Natural killer cell (primary cell): ENCODE data around the gene SLC5A1. TPM values are rescaled to one million over a fixed set of nuclear protein-coding genes. Genes with fewer than 3 reads are reported as not detected.

ENCODE experiments used
- ATAC-seq, 3 donors: fragments of 150-1000 bp in 2 of 3; fragments of 200-7000 bp in 1 of 3; cut with Tn5 transposase; 1 replicate in 1 of 3; 2 replicates in 2 of 3; pipeline ENCODE4 v1.10.0; 2021; ENCODE audit warnings: mild to moderate bottlenecking in 2 of 3, moderate library complexity in 2 of 3
- DNase-seq, 2 donors: peaks; one replicate each; pipeline versions ENCODE4 v3.0.0 to v3.0.0-alpha.2; 2013 to 2021; ENCODE audit warnings: mixed read lengths in 1 of 2
- H3K27ac ChIP-seq: one replicate; pipeline ENCODE4 v1.5.1; 2013; ENCODE audit warnings: mild to moderate bottlenecking, low read length
- H3K27me3 ChIP-seq: one replicate; pipeline ENCODE4 v1.6.1; 2013; ENCODE audit warnings: low read length; ENCODE audit not compliant: control insufficient read depth, insufficient read depth
- H3K36me3 ChIP-seq: one replicate; pipeline ENCODE4 v1.6.1; 2013; ENCODE audit warnings: low read length; ENCODE audit not compliant: control insufficient read depth, insufficient read depth
- H3K4me1 ChIP-seq: one replicate; pipeline ENCODE4 v1.6.1; 2013; ENCODE audit warnings: low read length; ENCODE audit not compliant: control insufficient read depth, insufficient read depth
- H3K4me3 ChIP-seq: one replicate; pipeline ENCODE4 v1.5.1; 2013; ENCODE audit warnings: low read length
- H3K9me3 ChIP-seq: one replicate; pipeline ENCODE4 v1.6.1; 2013; ENCODE audit warnings: low read length; ENCODE audit not compliant: control insufficient read depth, insufficient read depth
- H3K27ac Mint-ChIP-seq, 2 donors: one replicate each; pipeline ENCODE4 v1.8.0; 2022; ENCODE audit warnings: mild to moderate bottlenecking in 2 of 2, mixed read lengths in 2 of 2, moderate library complexity in 1 of 2
- H3K27me3 Mint-ChIP-seq, 2 donors: one replicate each; pipeline ENCODE4 v1.8.0; 2022; ENCODE audit warnings: low read depth in 2 of 2, mixed read lengths in 2 of 2
- H3K36me3 Mint-ChIP-seq: one replicate; pipeline ENCODE4 v1.8.0; 2022; ENCODE audit warnings: mixed read lengths
- H3K4me1 Mint-ChIP-seq, 2 donors: one replicate each; pipeline ENCODE4 v1.8.0; 2022; ENCODE audit warnings: mixed read lengths in 2 of 2
- H3K4me3 Mint-ChIP-seq: one replicate; pipeline ENCODE4 v1.8.0; 2022; ENCODE audit warnings: mild to moderate bottlenecking, moderate library complexity, mixed read lengths
- H3K9me3 Mint-ChIP-seq, 2 donors: one replicate each; pipeline ENCODE4 v1.8.0; 2022; ENCODE audit warnings: mixed read lengths in 2 of 2
- CTCF ChIP-seq: fragments of 200-600 bp; IDR thresholded peaks from one replicate; pipeline ENCODE4 v1.8.0; 2022; ENCODE audit warnings: antibody characterized with exemption
- WGBS: methylation state at CpG from one replicate; pipeline ENCODE4 v1.1.7; 2013; ENCODE audit warnings: missing lambda C conversion rate; ENCODE audit not compliant: insufficient coverage; 5-methylcytosine and 5-hydroxymethylcytosine counted together
- intact Hi-C: fragments of 100-400 bp; cut with micrococcal nuclease; formaldehyde crosslinking; loops from one replicate; pipeline ENCODE4 v1.14.2; 2022
- total RNA-seq, 4 donors: library from RNA; stranded (reverse); fragments of 120-200 nt in 1 of 4; gene quantifications; one replicate each; pipeline versions ENCODE4 v1.2.3 to v1.2.4, GENCODE V29; 2013 to 2022

Gene SLC5A1
- total RNA-seq, 3 donors from 2014 or later (not counting 1 experiment from before 2014, with no cell fraction given), result not detected

GRCh38 chr22:32083000-32083399, 39.9 kb downstream of the SLC5A1 start:
- Mint-ChIP-seq H3K4me3 (no peak overlapping the region), H3K27ac (no peak overlapping the region), H3K36me3 (no peaks in the 10 kb centered on the region), H3K9me3 (no peaks in the 10 kb centered on the region), H3K4me1 (no peaks in the 10 kb centered on the region), H3K27me3 (peaks cover 20 to 26% of the 10 kb centered on the region in 2 donors)
- H3K27me3 ChIP-seq, result peaks cover 3% of the 10 kb centered on the region
- no peak for ATAC-seq
- no peaks in the 10 kb centered on the region for H3K4me1 ChIP-seq
- H3K27ac ChIP-seq, result no peak overlapping the region
- H3K9me3 ChIP-seq, result no peaks in the 10 kb centered on the region
- intact Hi-C loops, result loop anchor here (5.0 kb wide), 1 partner anchor 416 kb away; no protein-coding TSS in a partner anchor
- WGBS, result 68% methylated on average over 6 of the region's 6 CpGs
- no peak for DNase-seq
- no peaks in the 10 kb centered on the region for H3K36me3 ChIP-seq
- H3K4me3 ChIP-seq, result no peak overlapping the region
- TF ChIP-seq CTCF, result no peak

DNA sequence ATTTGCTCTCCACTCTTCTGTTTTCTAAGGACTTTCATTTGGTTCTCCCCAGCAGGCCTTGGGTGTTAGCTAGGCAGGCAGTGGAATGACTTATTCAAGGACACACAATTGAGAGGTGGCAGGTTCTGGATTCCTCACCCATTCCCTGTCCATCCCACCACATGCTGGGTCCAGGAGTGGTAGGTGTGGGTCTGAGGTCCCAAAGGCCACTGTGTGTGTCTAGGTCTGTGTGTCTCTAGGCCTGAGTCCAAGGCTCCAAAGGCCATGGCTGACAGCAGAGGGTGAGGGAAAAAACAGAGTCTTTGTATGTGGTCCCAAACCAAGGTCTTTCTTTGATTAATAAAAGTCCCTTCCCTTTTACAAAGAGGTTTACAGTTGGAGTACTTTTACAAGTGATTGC, 40.8 kb downstream of the SLC5A1 start:
- ATAC-seq (no peak), DNase-seq (no peak)
- no peak overlapping the region for H3K4me3 ChIP-seq
- TF ChIP-seq CTCF, result no peak
- Mint-ChIP-seq H3K4me1 (no peaks in the 10 kb centered on the region), H3K27ac (no peak overlapping the region), H3K9me3 (no peaks in the 10 kb centered on the region), H3K27me3 (peaks cover 25 to 32% of the 10 kb centered on the region in 2 donors), H3K4me3 (no peak overlapping the region), H3K36me3 (no peaks in the 10 kb centered on the region)
- peaks cover 3% of the 10 kb centered on the region for H3K27me3 ChIP-seq
- no peaks in the 10 kb centered on the region for H3K9me3 ChIP-seq
- H3K27ac ChIP-seq, result no peak overlapping the region
- no peaks in the 10 kb centered on the region for H3K36me3 ChIP-seq
- no peaks in the 10 kb centered on the region for H3K4me1 ChIP-seq
- intact Hi-C loops, result loop anchor here (5.0 kb wide), 1 partner anchor 417 kb away; no protein-coding TSS in a partner anchor

- H3K27ac Mint-ChIP-seq, result no peak overlapping the region
- no peak for DNase-seq
- Histone ChIP-seq H3K9me3 (no peaks in the 10 kb centered on the region), H3K27me3 (peaks cover 3% of the 10 kb centered on the region), H3K4me1 (no peaks in the 10 kb centered on the region), H3K27ac (no peak overlapping the region), H3K4me3 (no peak overlapping the region), H3K36me3 (no peaks in the 10 kb centered on the region)
- 79% methylated on average over 3 of the region's 3 CpGs for WGBS
- no peak for TF ChIP-seq CTCF
- H3K4me1 Mint-ChIP-seq, result no peaks in the 10 kb centered on the region
- intact Hi-C loops, result no loop called here
- H3K27me3 Mint-ChIP-seq, result peaks cover 12 to 41% of the 10 kb centered on the region in 2 donors
- no peak overlapping the region for H3K4me3 Mint-ChIP-seq
- H3K9me3 Mint-ChIP-seq, result no peaks in the 10 kb centered on the region
- no peaks in the 10 kb centered on the region for H3K36me3 Mint-ChIP-seq
- ATAC-seq, result no peak
Measured at GRCh38 chr22:32088084-32088483, 45.0 kb downstream of the SLC5A1 start.

- no peaks in the 10 kb centered on the region for H3K9me3 Mint-ChIP-seq
- ATAC-seq, result no peak
- no peaks in the 10 kb centered on the region for H3K36me3 Mint-ChIP-seq
- TF ChIP-seq CTCF, result no peak
- H3K4me1 Mint-ChIP-seq, result peaks cover 6 to 7% of the 10 kb centered on the region in 2 donors
- H3K4me3 ChIP-seq, result no peak overlapping the region
- H3K27me3 Mint-ChIP-seq, result peaks cover 5 to 9% of the 10 kb centered on the region in 2 donors
- no peaks in the 10 kb centered on the region for H3K4me1 ChIP-seq
- H3K27ac Mint-ChIP-seq, result no peak overlapping the region
- no peak overlapping the region for H3K4me3 Mint-ChIP-seq
- 65% methylated on average over 1 of the region's 1 CpG for WGBS
- H3K9me3 ChIP-seq, result no peaks in the 10 kb centered on the region
- no peak overlapping the region for H3K27ac ChIP-seq
- intact Hi-C loops, result no loop called here
- no peaks in the 10 kb centered on the region for H3K27me3 ChIP-seq
- no peak for DNase-seq
- no peaks in the 10 kb centered on the region for H3K36me3 ChIP-seq
Measured at GRCh38 chr22:32097018-32097417, 54.0 kb downstream of the SLC5A1 start.
